BLaER1 treated with 17β-estradiol and CSF1 and Interleukin-3, amounts not matched to agents 10 nM and 100 nM (cell line): ENCODE results near the gene SLC22A3.
A peak's percentile ranks its signal among the peaks of the same experiment; 100 is the strongest.
"Not testable (repeated sequence)": the region's sequence is repeated elsewhere in the genome, so short reads cannot be mapped to it uniquely, and the experiment has no call there.

Experiments used
- H3K27ac ChIP-seq, 11 experiments: shearing (Covaris generic); formaldehyde crosslinking; 2 replicates each; pipeline ENCODE4 v1.8.1; 2022
- H3K27me3 ChIP-seq, 11 experiments: shearing (Covaris generic); formaldehyde crosslinking; 2 replicates each; pipeline ENCODE4 v1.8.1; 2022
- H3K36me3 ChIP-seq, 11 experiments: shearing (Covaris generic); formaldehyde crosslinking; 2 replicates each; pipeline ENCODE4 v1.8.1; 2022
- H3K4me1 ChIP-seq, 10 experiments: shearing (Covaris generic); formaldehyde crosslinking; 2 replicates each; pipeline ENCODE4 v1.8.1; 2022
- H3K4me2 ChIP-seq, 11 experiments: shearing (Covaris generic); formaldehyde crosslinking; 2 replicates each; pipeline ENCODE4 v1.8.1; 2022
- H3K4me3 ChIP-seq, 10 experiments: shearing (Covaris generic); formaldehyde crosslinking; 2 replicates each; pipeline ENCODE4 v1.8.1; 2022
- H3K9ac ChIP-seq, 11 experiments: shearing (Covaris generic); formaldehyde crosslinking; 2 replicates each; pipeline ENCODE4 v1.8.1; 2022
- H3K9me3 ChIP-seq, 11 experiments: shearing (Covaris generic); formaldehyde crosslinking; replicated peaks in 1 of 11; 2 replicates each; pipeline ENCODE4 v1.8.1; 2022
- H4K20me1 ChIP-seq, 11 experiments: shearing (Covaris generic); formaldehyde crosslinking; 2 replicates each; pipeline ENCODE4 v1.8.1; 2022
- Cebpa-rat ChIP-seq, 11 experiments: shearing (Covaris generic); IDR thresholded peaks; 2 replicates each; pipeline ENCODE4 v1.8.1; 2022

Gene SLC22A3

DNA sequence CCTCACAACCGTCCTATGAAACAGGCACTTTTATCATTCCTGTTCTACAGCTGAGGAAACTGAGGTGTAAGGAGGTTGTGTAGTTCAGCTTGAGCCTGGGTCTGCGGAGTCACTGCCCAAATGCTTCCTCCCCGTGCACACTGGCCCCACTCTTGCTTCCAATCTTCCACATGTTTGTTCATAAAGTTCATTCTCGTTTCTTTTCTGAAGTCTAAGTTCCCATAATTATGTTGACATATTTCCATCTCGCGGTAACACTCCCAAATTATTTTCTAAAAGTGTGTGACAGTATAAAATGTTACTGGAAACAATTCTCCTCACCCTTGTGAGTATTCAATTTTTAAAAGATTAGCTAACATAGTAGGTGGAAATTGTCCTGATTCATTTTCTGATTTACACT is 106.9 kb downstream of the SLC22A3 start:
- H3K9me3 ChIP-seq = peaks cover 0 to 3% (median 1%) of the 10 kb centered on the region in 11 experiments; a peak in 12 of 22 replicates
- H4K20me1 ChIP-seq = peaks cover 0 to 22% (median 8%) of the 10 kb centered on the region in 11 experiments; a peak in 11 of 22 replicates
- H3K4me1 ChIP-seq = peaks cover 0 to 30% (median 5%) of the 10 kb centered on the region in 10 experiments; a peak in 10 of 20 replicates
- TF ChIP-seq Cebpa-rat (IDR thresholded peaks at IDR 0.05) = no peak
- H3K4me2 ChIP-seq = no peak overlapping the region
- H3K36me3 ChIP-seq = no peaks in the 10 kb centered on the region
- H3K4me3 ChIP-seq = no peak overlapping the region
- H3K27ac ChIP-seq = no peak overlapping the region
- no peak overlapping the region for H3K9ac ChIP-seq
- peaks cover 30 to 55% (median 43%) of the 10 kb centered on the region in 11 experiments for H3K27me3 ChIP-seq

DNA sequence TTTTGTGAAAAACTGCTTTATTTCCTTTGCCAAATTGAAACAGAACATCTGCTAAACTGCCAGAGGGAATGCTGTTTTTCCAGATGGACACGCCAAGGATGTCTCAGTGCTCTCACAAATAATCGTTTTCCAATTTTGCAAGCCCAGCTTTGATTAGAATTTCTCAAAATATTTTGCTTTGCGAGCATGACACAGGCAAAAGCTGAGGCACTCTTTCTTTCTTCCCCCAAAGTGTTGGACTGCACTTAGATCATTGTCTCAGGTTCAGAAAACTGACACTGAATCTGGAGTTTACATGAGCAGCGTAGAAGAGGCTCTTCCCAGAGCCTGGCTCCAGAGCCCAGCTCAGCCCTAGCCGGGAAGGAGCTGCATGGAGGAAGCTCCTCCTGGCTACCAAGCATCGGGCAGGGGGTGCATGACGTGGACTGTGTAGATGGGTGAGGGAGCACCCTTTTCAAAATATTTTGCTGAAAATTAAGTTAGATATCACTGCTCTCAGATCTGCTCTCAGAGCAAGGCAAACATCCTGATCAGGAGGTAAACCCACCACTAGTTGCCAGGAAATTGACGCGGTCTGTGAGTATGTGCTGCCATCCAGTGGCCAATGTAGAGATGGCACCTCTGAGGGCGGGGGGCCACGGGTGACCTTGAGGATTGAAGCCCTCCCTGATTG is 107.5 kb downstream of the SLC22A3 start:
- H3K36me3 ChIP-seq = no peaks in the 10 kb centered on the region
- peaks cover 0 to 36% (median 5%) of the 10 kb centered on the region in 10 experiments; a peak in 10 of 20 replicates for H3K4me1 ChIP-seq
- H3K27ac ChIP-seq = no peak overlapping the region
- no peak overlapping the region for H3K9ac ChIP-seq
- peaks cover 0 to 28% (median 8%) of the 10 kb centered on the region in 11 experiments; a peak in 11 of 22 replicates for H4K20me1 ChIP-seq
- TF ChIP-seq Cebpa-rat (IDR thresholded peaks at IDR 0.05) = no peak
- no peaks in the 10 kb centered on the region; a peak in 1 of 22 replicates for H3K9me3 ChIP-seq
- no peak overlapping the region for H3K4me3 ChIP-seq
- H3K4me2 ChIP-seq = no peak overlapping the region
- H3K27me3 ChIP-seq = peaks cover 36 to 61% (median 49%) of the 10 kb centered on the region in 11 experiments

DNA sequence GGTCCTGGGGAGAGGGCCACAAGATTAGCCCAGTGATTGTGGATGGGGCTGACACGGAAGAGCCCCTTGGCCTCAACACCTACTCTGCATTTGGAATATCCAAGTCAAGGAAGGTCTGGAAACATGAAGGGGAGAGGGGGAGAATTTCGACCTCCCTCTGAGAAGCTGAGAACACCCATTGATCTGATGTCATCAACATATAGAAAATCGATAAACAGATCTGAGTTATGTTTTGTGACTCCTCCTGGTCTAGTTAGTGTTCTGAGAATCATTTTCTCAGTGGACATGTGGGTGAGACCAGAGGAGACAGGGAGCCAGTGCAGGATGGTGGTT is 108.0 kb downstream of the SLC22A3 start:
- TF ChIP-seq Cebpa-rat (IDR thresholded peaks at IDR 0.05) = no peak
- H3K4me1 ChIP-seq = peaks cover 0 to 41% (median 5%) of the 10 kb centered on the region in 10 experiments; a peak in 11 of 20 replicates
- no peaks in the 10 kb centered on the region for H3K36me3 ChIP-seq
- H3K9ac ChIP-seq = no peak overlapping the region
- H3K27ac ChIP-seq = no peak overlapping the region
- H3K27me3 ChIP-seq = peaks cover 41 to 66% (median 54%) of the 10 kb centered on the region in 11 experiments
- no peak overlapping the region for H3K4me3 ChIP-seq
- H3K4me2 ChIP-seq = no peak overlapping the region
- no peaks in the 10 kb centered on the region; a peak in 1 of 22 replicates for H3K9me3 ChIP-seq
- peaks cover 0 to 28% (median 8%) of the 10 kb centered on the region in 11 experiments; a peak in 12 of 22 replicates for H4K20me1 ChIP-seq

DNA sequence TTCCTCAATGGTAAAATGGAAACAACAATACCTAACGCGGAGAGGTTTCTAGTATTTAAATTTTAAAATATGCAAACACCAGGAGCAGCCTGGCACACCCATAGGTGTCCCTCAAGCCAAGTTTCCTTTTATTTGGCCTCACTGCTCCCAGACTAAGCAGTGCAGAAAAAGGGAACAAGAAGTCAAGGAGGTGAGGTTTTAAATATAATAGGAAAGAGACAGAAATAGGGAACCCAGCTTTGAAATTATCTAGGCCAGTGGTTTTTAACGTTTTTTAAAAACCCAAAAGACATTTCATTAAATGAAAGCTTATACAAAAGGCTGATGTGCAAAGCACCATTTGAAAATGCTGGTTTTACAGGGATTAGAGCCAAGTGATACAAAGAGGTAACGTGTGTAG is 109.6 kb downstream of the SLC22A3 start:
- peaks cover 7 to 57% (median 17%) of the 10 kb centered on the region in 10 experiments for H3K4me1 ChIP-seq
- H4K20me1 ChIP-seq = peaks cover 0 to 36% (median 15%) of the 10 kb centered on the region in 11 experiments; a peak in 14 of 22 replicates
- H3K27ac ChIP-seq = no peak overlapping the region
- no peak overlapping the region for H3K4me3 ChIP-seq
- H3K36me3 ChIP-seq = no peaks in the 10 kb centered on the region
- H3K9me3 ChIP-seq = no peaks in the 10 kb centered on the region; a peak in 1 of 22 replicates
- H3K9ac ChIP-seq = no peak overlapping the region
- peaks cover 49 to 73% (median 64%) of the 10 kb centered on the region in 11 experiments for H3K27me3 ChIP-seq
- peak overlapping the region in 5 of 11 experiments; percentile 61 to 76 (median 71); a peak in 10 of 22 replicates for H3K4me2 ChIP-seq
- no peak for TF ChIP-seq Cebpa-rat (IDR thresholded peaks at IDR 0.05)

DNA sequence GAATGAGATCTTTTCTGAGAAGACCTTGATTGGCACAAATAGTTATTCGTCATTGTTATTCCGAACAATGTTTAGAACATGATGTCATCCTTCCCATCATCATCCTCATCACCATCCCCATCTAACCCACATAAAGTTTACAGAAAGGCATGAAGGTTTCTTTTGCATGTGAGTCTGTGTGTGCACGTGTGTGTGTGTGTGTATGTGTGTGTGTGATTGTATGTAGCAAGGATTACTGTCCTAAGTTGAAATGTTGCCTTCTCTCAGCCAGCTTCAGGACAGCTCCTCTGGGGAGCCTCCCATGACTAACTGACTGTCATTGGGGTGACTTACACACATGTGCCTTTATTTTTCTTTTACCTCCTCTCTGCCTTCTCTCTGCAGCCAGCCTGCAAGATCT is 113.5 kb downstream of the SLC22A3 start:
- H3K9ac ChIP-seq = peak overlapping the region in 1 of 11 experiments; percentile 26; a peak in 1 of 22 replicates
- no peaks in the 10 kb centered on the region for H3K36me3 ChIP-seq
- H3K4me2 ChIP-seq = peak overlapping the region; percentile 39 to 94 (median 71)

DNA sequence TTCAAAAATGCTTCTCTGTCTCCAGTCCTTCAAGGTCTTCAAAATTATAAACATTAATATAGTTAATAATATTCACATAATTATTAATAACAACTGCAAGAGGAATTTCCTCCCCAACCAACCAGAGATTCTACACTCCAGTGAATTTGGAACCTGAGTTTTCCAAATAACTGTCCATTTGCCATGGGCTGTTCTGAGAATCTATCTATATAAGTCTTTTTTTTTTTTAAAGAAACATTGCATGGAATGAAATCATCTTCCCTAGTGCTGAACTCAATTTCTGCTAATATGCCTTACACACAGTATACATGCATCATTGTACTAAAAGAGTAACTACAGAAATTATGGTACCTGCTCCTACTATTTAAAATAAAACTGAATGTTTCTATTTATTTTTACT is 113.9 kb downstream of the SLC22A3 start:
- peaks cover 0 to 60% (median 24%) of the 10 kb centered on the region in 11 experiments; a peak in 13 of 22 replicates for H4K20me1 ChIP-seq
- peaks cover 86 to 96% (median 94%) of the 10 kb centered on the region in 11 experiments for H3K27me3 ChIP-seq
- no peaks in the 10 kb centered on the region for H3K36me3 ChIP-seq
- peak overlapping the region in 3 of 11 experiments; percentile 16 to 63 (median 32); a peak in 7 of 22 replicates for H3K27ac ChIP-seq
- peaks cover 7 to 78% (median 23%) of the 10 kb centered on the region in 10 experiments for H3K4me1 ChIP-seq
- peak overlapping the region in 2 of 10 experiments; percentile 28 to 39; a peak in 2 of 20 replicates for H3K4me3 ChIP-seq
- peak overlapping the region; percentile 39 to 94 (median 71) for H3K4me2 ChIP-seq
- peaks cover 16 to 22% (median 19%) of the 10 kb centered on the region in 11 experiments for H3K9me3 ChIP-seq
- TF ChIP-seq Cebpa-rat (IDR thresholded peaks at IDR 0.05) = no peak
- H3K9ac ChIP-seq = peak overlapping the region in 1 of 11 experiments; percentile 26; a peak in 1 of 22 replicates

More for the DNA sequence above, 113.5 kb downstream of the SLC22A3 start:
- TF ChIP-seq Cebpa-rat (IDR thresholded peaks at IDR 0.05) = no peak
- Histone ChIP-seq H3K4me3 (peak overlapping the region in 2 of 10 experiments; percentile 28 to 39; a peak in 2 of 20 replicates), H3K27ac (peak overlapping the region in 3 of 11 experiments; percentile 16 to 63 (median 32); a peak in 6 of 22 replicates), H4K20me1 (peaks cover 0 to 60% (median 20%) of the 10 kb centered on the region in 11 experiments; a peak in 13 of 22 replicates), H3K9me3 (peaks cover 16 to 22% (median 18%) of the 10 kb centered on the region in 11 experiments), H3K4me1 (peaks cover 7 to 79% (median 23%) of the 10 kb centered on the region in 10 experiments), H3K27me3 (peaks cover 85 to 96% (median 94%) of the 10 kb centered on the region in 11 experiments)

DNA sequence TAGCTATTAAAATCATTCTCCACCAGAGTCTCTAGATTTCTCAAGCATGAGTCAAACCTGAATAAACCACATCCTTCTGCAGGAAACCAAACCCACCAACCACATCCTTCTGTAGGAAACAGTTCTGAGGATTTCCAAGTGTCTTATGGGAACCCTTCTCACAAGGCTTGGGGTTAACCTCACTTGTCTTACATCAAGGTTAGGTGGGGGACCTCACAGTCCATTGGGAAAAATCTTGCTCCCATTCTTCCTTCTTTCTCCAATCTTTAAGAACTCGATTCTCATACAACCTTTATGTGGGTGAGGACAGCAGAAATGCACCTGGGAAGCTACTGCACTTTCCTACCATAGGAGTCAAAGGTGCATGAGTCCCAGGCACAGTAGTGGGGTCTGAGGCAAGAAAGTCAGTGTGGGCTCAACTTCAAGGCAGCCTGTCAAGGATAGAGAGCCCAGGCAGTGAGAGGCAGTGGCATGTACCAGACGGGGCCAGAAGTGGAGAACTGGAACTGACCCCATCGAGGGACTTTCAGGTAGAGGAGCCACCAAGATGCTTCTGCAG is 114.5 kb downstream of the SLC22A3 start:
- H3K4me1 ChIP-seq = peaks cover 7 to 74% (median 22%) of the 10 kb centered on the region in 10 experiments
- H3K36me3 ChIP-seq = no peaks in the 10 kb centered on the region
- peaks cover 16 to 23% (median 19%) of the 10 kb centered on the region in 11 experiments for H3K9me3 ChIP-seq
- peaks cover 86 to 96% (median 94%) of the 10 kb centered on the region in 11 experiments for H3K27me3 ChIP-seq
- no peak overlapping the region for H3K9ac ChIP-seq
- peak overlapping the region in 2 of 10 experiments; percentile 9 to 39; a peak in 4 of 20 replicates for H3K4me3 ChIP-seq
- H3K4me2 ChIP-seq = peak overlapping the region in 10 of 11 experiments; percentile 49 to 94 (median 72); a peak in 20 of 22 replicates
- H4K20me1 ChIP-seq = peaks cover 0 to 60% (median 25%) of the 10 kb centered on the region in 11 experiments; a peak in 13 of 22 replicates
- TF ChIP-seq Cebpa-rat (IDR thresholded peaks at IDR 0.05) = no peak
- H3K27ac ChIP-seq = peak overlapping the region in 3 of 11 experiments; percentile 43 to 55 (median 46); a peak in 6 of 22 replicates

DNA sequence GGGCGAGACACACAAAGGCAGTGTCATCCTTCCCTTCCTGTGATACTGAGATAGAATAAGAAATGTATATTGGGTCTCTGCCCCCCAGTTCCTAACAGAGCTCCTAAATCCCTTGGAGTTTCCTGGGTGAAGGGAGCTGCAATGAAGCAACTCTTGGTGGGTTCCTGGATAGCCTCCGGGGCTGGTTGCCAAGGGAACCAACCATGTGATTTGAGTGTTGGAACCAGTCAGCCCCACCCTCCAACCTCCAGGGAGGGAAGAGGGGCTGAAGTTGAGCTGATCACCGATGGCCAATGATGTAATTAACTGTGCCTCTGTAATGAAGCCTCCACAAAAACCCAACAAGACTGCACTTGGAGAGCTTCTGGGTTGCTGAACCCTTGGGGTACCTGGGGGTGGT is 116.6 kb downstream of the SLC22A3 start:
- Histone ChIP-seq H3K36me3 (no peaks in the 10 kb centered on the region), H3K27me3 (peaks cover 90 to 96% (median 94%) of the 10 kb centered on the region in 11 experiments), H3K4me2 (peak overlapping the region in 3 of 11 experiments; percentile 32 to 91 (median 90); a peak in 5 of 22 replicates), H3K9ac (no peak overlapping the region), H3K4me1 (peaks cover 7 to 53% (median 18%) of the 10 kb centered on the region in 10 experiments), H3K9me3 (peaks cover 16 to 23% (median 19%) of the 10 kb centered on the region in 11 experiments), H4K20me1 (peaks cover 0 to 45% (median 20%) of the 10 kb centered on the region in 11 experiments; a peak in 13 of 22 replicates), H3K4me3 (no peak overlapping the region), H3K27ac (no peak overlapping the region)
- no peak for TF ChIP-seq Cebpa-rat (IDR thresholded peaks at IDR 0.05)

DNA sequence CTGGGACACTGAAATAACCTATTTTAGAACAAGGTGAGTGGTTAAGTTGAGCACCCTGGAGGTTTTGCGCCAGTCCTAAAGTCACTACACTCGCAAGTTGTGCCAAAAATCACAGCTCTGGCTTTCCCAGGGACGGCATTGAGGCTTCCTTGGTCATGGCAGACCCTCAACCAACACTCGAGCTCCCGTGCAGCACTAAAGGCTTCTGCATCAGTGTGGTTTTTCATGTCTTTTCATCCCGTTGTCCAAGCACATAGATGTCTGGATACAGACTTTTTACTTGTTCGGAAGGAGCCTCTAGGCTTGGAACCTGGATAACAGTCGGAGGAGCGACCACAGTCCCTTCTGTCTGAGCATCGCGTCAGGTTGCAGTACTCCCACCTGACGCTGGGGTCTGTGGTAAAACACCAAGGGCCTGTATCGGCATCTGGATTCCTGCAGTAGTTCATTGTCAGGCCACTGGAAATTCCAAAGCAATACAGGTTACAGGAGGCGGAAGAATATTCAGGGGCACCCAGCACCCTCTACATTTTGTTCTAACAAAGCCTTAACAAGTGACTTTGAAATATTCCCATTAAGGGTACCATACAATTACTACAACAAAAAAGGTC is 119.2 kb downstream of the SLC22A3 start:
- peaks cover 16 to 23% (median 19%) of the 10 kb centered on the region in 11 experiments for H3K9me3 ChIP-seq
- not testable (repeated sequence) for H3K9ac ChIP-seq, H3K4me3 ChIP-seq, H3K27ac ChIP-seq, H3K4me2 ChIP-seq, H3K36me3 ChIP-seq
- H3K4me1 ChIP-seq = peaks cover 0 to 26% (median 9%) of the 10 kb centered on the region in 10 experiments; a peak in 17 of 20 replicates
- peaks cover 74 to 93% (median 90%) of the 10 kb centered on the region in 11 experiments for H3K27me3 ChIP-seq
- H4K20me1 ChIP-seq = peaks cover 0 to 30% (median 14%) of the 10 kb centered on the region in 11 experiments; a peak in 11 of 22 replicates
